ENCODE results near the gene CAMTA1.
A peak's percentile ranks its signal among the peaks of the same experiment; 100 is the strongest.

The CAMTA1 gene

GRCh38 chr1:7119156-7119555 lies 333.9 kb downstream of the CAMTA1 start:
- DNase-seq (ENCODE audit: low read depth): peak; percentile 12
- no peak overlapping the region for H3K4me3 ChIP-seq (ENCODE audit: low read depth, low read length)
- TF ChIP-seq CTCF (conservative IDR thresholded peaks at IDR 0.05; ENCODE audit: low read depth, low read length): no peak

- peak; percentile 44 for TF ChIP-seq CTCF (conservative IDR thresholded peaks at IDR 0.05; ENCODE audit: low read depth, low read length)
- H3K4me3 ChIP-seq (ENCODE audit: low read depth, low read length): no peak overlapping the region
- DNase-seq (ENCODE audit: low read depth): no peak
These were observed 335.8 kb downstream of the CAMTA1 start for GRCh38 chr1:7120863-7121621.

GRCh38 chr1:7121622-7121988 lies 336.4 kb downstream of the CAMTA1 start:
- DNase-seq (ENCODE audit: low read depth): no peak
- H3K4me3 ChIP-seq (ENCODE audit: low read depth, low read length): no peak overlapping the region
- no peak for TF ChIP-seq CTCF (conservative IDR thresholded peaks at IDR 0.05; ENCODE audit: low read depth, low read length)

GRCh38 chr1:7127322-7128075 lies 342.2 kb downstream of the CAMTA1 start:
- no peak overlapping the region for H3K4me3 ChIP-seq (ENCODE audit: low read depth, low read length)
- TF ChIP-seq CTCF (conservative IDR thresholded peaks at IDR 0.05; ENCODE audit: low read depth, low read length): no peak
- peak; percentile 28 for DNase-seq (ENCODE audit: low read depth)

GRCh38 chr1:7128293-7128692 lies 343.0 kb downstream of the CAMTA1 start:
- H3K4me3 ChIP-seq (ENCODE audit: low read depth, low read length): no peak overlapping the region
- DNase-seq (ENCODE audit: low read depth): no peak
- TF ChIP-seq CTCF (conservative IDR thresholded peaks at IDR 0.05; ENCODE audit: low read depth, low read length): no peak

- DNase-seq (ENCODE audit: low read depth): no peak
- H3K4me3 ChIP-seq (ENCODE audit: low read depth, low read length): no peak overlapping the region
- TF ChIP-seq CTCF (conservative IDR thresholded peaks at IDR 0.05; ENCODE audit: low read depth, low read length): no peak
These were observed 344.9 kb downstream of the CAMTA1 start for GRCh38 chr1:7130127-7130526.

All from choroid plexus epithelial cell (primary cell).